ENCODE data around the gene MAP3K4. TPM values are rescaled to one million over a fixed set of nuclear protein-coding genes. Genes with fewer than 3 reads are reported as not detected.

MAP3K4 gene
- polyA plus RNA-seq, 12 donors, result 16.3 to 38.2 (median 23.1) TPM; not detected in 1

DNA sequence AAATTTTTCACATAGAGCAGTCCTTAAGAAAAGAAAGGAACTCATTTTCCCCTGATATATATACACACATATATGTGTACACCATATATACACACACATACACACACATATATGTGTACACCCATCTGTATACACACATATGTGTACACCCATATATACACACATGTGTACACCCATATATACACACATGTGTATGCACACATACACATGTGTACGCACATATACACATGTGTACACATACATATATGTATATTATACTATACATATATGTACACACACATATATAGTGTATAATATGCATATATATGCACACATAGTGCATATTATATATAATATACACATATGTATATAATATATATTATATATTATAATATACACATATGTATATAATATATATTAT lies 9.1 kb downstream of the MAP3K4 start:
- DNase-seq, result no peak

GRCh38 chr6:161001421-161001820 lies 9.9 kb downstream of the MAP3K4 start:
- no peak for DNase-seq

DNA sequence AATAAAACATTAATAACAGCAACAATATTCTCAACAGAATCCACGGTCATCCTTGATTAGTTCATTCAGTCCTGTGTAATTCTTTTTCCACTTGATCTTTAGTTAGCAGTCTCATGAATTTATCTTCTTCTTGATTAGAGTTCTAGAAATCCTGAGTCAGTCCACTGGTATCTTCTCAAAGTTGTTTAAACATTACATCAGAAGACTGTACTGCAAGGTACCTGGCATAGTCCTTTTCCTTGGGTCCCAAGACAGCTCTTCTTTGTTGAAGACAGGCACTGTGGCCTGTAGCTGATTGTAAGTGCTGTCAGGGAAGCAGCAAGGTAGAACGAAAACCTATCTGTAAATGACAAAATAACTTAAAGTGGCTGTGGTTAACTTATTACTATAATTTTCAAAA lies 11.8 kb downstream of the MAP3K4 start:
- no peak for DNase-seq

- DNase-seq, result no peak
Measured at GRCh38 chr6:161008245-161008644, 16.7 kb downstream of the MAP3K4 start.

DNA sequence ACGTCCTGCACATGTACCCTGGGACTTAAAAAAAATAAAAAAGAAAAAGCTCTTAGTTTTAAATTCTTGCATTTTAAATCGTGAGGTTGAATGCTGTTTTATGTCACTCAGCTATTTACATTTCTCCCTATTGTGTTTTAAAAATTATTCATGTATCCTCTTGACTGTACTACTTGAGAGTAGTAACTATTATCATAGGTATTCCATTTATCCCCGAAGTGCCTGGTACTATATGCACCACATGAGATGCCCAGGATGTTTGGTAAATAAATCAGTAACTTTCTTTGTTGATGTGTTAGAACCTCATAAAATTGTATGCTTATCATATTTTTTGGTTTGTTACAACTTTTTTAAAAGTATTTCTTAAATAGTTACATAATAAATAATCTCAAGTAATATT lies 18.4 kb downstream of the MAP3K4 start:
- no peak for DNase-seq

DNA sequence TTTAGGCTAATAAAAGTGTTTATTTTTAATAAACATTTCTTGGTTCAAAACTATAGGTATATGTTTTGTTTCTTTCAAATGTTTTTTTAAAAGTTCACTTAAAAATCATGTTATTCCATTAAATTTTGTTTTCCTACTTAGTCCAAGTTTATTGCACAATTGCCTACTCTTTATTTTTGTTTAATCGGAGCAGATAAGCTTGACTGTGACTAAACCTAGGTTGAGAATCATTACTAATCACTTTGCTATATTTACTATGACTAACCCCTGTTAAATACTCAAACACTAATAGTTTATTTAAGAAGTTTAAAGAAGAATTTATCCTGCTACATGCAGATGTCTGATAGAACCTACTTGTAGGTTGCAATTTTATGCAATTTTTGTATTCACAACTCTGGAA lies 18.8 kb downstream of the MAP3K4 start:
- DNase-seq, result no peak

DNA sequence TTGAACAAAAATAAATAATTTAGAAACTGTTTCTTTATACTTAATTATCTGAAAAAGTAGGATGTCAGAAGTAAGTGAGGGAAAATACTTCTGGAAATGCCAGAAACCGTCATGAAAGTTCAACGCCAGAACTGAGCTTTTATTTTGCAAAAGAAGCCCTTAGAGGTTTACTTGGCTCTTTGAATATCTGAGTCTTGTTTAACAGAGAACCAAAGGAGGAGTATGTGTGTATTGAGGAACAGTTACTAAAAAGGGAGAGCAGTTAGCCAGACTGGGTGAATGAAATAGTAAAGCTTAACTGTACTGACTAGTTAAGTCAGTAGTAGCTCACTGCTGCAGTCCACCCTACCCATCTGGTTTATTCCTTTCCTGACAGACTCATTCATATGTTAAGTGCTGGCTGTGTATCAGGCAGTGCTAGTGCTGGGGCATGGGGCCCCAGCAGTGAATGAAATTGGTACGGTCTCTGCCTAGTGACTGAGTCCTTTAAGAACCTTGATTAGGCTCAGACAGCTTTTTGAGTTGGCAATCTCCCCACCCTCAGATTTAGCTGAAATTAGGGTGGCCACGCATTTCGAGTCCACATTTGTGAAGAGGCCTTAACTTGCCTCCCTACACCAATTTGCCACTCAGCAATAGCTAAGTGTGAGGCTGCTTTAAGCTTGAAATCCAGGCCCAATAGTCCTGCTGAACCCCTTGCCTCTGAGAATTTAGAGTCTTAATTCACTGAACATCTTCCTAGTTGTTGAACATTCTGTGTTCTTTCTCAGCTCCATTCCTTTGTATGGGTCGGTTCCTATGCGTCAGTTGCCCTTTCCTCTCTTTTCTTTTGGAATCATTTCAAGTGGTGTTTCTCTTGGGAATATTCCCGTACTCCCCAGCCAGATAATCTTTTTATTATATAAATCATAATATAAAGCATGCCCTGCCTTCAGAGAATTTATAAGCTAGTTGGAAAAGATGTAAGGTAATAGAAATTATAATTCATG lies 20.2 kb downstream of the MAP3K4 start:
- peak; percentile 39 for DNase-seq

- no peak for DNase-seq
Measured at GRCh38 chr6:161013695-161014094, 22.1 kb downstream of the MAP3K4 start.

DNA sequence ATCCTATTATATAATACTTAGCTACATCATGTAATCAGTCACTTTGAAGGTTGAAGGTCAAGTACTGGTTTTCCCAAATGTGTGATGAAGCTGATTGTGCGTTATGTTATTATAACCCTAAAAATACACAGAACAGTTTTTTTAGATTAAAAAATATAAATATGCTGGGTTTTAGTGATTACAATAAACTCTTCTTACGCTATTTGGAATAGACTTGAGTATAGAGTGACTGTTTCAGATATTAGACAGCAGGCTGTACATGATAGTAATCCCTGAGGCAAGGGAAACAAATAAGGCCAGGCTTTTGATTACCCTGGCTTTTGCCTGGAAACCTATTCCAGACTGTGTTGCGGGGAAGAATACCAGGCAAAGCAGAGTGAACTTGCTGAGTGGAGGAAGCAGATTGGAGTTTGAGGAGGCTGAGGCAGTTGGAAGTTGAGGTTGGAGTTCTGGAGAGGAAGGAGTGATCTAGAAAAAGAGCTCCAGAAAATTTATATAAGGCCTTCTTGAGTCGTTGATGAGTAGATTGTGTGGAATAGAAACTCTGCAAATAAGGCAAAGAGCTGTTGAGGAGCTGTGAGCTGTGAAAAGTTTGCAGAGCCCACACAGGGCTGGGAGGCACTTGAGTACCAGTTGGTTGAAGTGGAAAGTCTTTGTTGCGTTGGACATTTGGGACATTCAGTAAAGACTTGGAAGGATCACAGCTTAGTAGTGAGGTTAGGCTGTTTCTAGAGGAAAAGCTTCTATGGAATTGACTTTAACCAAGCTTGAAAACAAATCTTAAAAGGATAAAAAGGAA lies 26.4 kb downstream of the MAP3K4 start:
- no peak for DNase-seq

GRCh38 chr6:161019324-161019839 lies 27.8 kb downstream of the MAP3K4 start:
- no peak for DNase-seq

DNA sequence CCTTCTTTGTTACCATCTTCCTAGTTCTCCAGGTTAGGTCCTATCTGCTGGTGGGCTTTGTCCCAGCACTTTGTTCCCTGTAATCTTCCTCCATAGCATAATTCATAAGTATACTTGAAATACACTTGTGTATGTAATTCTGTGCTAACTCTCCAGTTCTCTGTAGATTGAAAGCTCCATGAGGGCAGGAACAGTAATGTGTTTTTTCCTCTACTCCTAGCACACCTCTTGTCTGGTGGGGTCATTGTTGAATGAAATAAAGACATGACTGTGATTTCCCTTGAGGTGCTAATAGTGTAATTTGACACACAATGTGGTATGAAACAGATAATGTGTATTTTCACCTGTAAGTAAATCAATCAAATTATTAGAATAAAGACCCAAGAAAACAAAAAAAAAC lies 30.0 kb downstream of the MAP3K4 start:
- DNase-seq, result no peak

DNA sequence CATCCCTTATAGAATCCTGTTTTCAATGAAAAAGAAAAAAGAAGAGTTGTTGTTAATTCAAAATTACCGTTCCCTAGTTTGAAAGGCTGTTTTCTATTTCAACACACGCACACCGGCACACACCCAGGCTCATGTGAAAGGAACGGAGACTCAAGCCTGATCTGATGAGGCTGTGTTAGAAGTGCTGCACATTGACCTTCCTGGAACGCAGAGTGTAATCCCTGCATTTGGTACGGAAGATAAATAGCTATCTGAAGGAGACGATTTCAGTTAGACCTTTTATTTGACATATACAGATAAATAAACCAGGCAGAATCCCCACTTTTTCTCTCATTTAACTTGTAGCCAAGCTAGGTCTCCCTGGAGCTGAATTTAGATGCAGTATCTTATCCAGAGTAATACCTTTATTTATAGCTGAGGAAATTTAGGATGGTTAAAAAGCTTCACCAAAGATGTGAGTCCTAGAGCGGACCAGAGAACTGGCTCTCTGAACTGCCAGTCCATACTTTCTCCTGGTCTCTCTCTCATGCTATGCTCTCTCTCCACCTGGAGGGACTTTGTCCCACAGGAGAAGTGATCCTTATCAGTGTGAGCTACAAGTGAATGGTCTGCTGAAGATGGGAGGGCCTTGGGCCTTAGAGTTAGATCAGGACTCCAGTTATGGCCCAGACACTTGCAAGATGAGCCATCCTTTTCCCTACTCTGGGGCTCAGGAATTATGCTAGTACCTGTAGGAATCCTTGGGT lies 30.6 kb downstream of the MAP3K4 start:
- no peak for DNase-seq

- DNase-seq, result no peak
Measured at GRCh38 chr6:161023316-161023715, 31.7 kb downstream of the MAP3K4 start.

- no peak for DNase-seq
Measured at GRCh38 chr6:161024364-161024920, 32.9 kb downstream of the MAP3K4 start.

- no peak for DNase-seq
Measured at GRCh38 chr6:161027385-161027784, 35.8 kb downstream of the MAP3K4 start.

GRCh38 chr6:161029195-161029809 lies 37.7 kb downstream of the MAP3K4 start:
- no peak for DNase-seq

GRCh38 chr6:161031721-161032495 lies 40.3 kb downstream of the MAP3K4 start:
- no peak for DNase-seq

- no peak for DNase-seq
Measured at GRCh38 chr6:161033667-161034066, 42.1 kb downstream of the MAP3K4 start.

DNA sequence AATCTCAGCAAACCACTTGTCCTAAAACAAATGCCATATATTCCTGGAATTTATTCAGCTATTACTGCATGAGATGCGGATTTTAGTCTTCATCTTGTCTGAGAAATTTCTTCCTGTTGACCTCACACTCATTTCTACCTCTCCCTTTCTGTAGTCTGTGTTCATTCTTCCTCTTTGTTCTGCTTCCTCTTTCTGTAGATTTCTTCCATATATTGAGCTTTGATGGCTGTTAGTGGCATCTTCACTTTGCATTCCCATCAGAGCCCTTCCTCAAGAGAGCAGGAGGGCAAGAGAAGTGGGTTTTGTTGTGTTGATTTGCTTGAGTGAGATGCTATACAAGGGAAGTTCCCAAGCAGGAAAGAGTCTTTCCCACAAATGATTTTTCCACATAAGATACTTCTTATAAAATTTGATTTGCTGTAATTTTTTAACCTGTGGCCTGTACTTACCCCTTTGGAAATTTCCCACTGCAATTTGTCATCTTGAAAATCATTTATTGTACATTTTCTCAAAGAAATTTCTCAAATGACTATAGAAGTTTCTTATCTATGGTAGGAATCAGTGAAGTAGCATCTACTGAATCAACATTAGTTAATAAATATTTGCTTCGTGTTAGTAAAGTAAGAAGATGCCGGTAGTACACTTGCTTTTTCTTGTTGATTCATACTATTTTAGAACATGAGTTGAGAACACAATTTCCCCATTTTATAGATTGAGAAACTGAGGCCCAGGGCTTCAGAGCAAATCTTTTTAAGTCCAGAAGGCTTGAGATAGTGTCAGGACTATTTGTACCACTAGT lies 43.8 kb downstream of the MAP3K4 start:
- no peak for DNase-seq

- no peak for DNase-seq
Measured at GRCh38 chr6:161035981-161036263, 44.4 kb downstream of the MAP3K4 start.
